Measurements from ENCODE around the gene BIRC3. TPM values are rescaled to one million over a fixed set of nuclear protein-coding genes. Genes with fewer than 3 reads are reported as not detected.

Gene BIRC3
- total RNA-seq = 10 to 100 TPM; 10.6 to 19.0 (median 14.0) TPM

DNA sequence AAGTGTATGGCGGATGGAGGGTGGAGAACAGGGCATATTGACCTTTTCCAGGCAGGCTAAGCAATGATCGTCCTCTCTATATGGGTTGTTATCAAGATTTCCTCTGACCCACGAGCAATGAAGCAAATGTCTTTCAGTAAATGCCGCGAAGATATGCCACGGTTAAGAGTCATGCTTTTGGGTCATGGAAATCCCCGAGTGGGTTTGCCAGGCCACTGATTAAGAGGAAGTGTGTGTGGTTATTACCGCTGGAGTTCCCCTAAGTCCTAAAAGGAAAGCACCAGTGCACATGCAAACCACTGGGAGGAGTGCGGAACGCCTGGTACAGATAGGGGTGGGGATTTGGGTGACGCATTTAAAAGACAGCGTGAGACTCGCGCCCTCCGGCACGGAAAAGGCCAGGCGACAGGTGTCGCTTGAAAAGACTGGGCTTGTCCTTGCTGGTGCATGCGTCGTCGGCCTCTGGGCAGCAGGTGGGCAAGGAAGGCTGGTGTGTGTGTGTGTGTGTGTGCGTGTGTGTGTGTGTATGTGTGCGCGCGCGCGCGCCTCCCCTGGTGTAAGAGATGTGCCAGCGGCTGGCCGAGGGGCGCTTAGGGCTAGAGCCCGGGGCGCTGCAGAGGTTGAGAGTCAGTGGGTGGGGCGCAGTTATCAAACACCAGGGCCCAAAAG lies at the start of gene BIRC3:
Gene BIRC3 (plus strand): TSS at position 386 of the 669 bp plus-strand sequence. CDS start 7,026 bp downstream, outside the sequence.
- peak within 1 kb of the TSS; percentile 45 to 91 (median 83) for H3K27ac ChIP-seq
- peak within 1 kb of the TSS; percentile 67 to 71 for H3K4me3 ChIP-seq
- peak; percentile 94 for ATAC-seq
- no peaks in the 10 kb centered on the region for H3K27me3 ChIP-seq
- H3K9me3 ChIP-seq = no peaks in the 10 kb centered on the region
- H3K4me1 ChIP-seq = peaks cover 0 to 84% (median 11%) of the 10 kb centered on the region in 3 donors
- 0% methylated on average over 13 to 20 of the region's 34 CpGs for WGBS, 2 donors (ENCODE audit: low coverage in 1 of 2)
- H3K36me3 ChIP-seq = no peaks in the 10 kb centered on the region
- TF ChIP-seq, protein P1, sequence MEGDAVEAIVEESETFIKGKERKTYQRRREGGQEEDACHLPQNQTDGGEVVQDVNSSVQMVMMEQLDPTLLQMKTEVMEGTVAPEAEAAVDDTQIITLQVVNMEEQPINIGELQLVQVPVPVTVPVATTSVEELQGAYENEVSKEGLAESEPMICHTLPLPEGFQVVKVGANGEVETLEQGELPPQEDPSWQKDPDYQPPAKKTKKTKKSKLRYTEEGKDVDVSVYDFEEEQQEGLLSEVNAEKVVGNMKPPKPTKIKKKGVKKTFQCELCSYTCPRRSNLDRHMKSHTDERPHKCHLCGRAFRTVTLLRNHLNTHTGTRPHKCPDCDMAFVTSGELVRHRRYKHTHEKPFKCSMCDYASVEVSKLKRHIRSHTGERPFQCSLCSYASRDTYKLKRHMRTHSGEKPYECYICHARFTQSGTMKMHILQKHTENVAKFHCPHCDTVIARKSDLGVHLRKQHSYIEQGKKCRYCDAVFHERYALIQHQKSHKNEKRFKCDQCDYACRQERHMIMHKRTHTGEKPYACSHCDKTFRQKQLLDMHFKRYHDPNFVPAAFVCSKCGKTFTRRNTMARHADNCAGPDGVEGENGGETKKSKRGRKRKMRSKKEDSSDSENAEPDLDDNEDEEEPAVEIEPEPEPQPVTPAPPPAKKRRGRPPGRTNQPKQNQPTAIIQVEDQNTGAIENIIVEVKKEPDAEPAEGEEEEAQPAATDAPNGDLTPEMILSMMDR (IDR thresholded peaks at IDR 0.05) = peak in 3 of 4 experiments; percentile 59 to 65 (median 62)
- TF ChIP-seq POLR2AphosphoS5 (IDR thresholded peaks at IDR 0.05) (peak; percentile 80), EP300 (IDR thresholded peaks at IDR 0.05) (no peak), POLR2A (IDR thresholded peaks at IDR 0.05) (peak in 1 of 2 donors; percentile 30)

DNA sequence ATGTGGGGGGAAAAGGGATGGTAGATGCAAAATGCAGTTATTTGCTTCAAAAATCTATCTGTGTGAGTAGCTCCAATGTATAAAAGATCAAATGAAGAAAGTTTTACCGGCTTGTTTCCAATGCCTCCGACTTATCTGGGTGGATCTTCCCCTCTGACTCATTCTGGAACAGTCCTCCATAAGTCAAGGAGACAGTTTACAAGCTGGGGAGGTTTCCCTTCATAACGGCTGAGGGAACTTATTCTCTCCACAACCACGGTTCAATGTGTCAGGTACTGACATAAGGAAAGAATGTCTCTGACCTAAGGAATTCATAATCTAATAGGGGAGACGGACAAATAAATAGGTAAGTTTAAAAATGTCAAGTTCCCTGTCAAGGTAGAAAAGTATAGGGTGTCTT lies 49.7 kb upstream of the BIRC3 start:
- peaks cover 0 to 14% (median 9%) of the 10 kb centered on the region in 3 donors for H3K4me1 ChIP-seq
- no peaks in the 10 kb centered on the region for H3K9me3 ChIP-seq
- H3K27ac ChIP-seq = peak overlapping the region in 2 of 4 donors; percentile 55
- 18 to 36% methylated on average over 4 of the region's 5 CpGs for WGBS, 2 donors (ENCODE audit: low coverage in 1 of 2)
- ATAC-seq = no peak
- no peak overlapping the region for H3K4me3 ChIP-seq
- no peaks in the 10 kb centered on the region for H3K27me3 ChIP-seq
- H3K36me3 ChIP-seq = no peaks in the 10 kb centered on the region
- TF ChIP-seq POLR2AphosphoS5 (IDR thresholded peaks at IDR 0.05) = no peak
- TF ChIP-seq POLR2A (IDR thresholded peaks at IDR 0.05) = no peak
- TF ChIP-seq EP300 (IDR thresholded peaks at IDR 0.05) = no peak
- TF ChIP-seq, protein P1 (IDR thresholded peaks at IDR 0.05) = no peak

DNA sequence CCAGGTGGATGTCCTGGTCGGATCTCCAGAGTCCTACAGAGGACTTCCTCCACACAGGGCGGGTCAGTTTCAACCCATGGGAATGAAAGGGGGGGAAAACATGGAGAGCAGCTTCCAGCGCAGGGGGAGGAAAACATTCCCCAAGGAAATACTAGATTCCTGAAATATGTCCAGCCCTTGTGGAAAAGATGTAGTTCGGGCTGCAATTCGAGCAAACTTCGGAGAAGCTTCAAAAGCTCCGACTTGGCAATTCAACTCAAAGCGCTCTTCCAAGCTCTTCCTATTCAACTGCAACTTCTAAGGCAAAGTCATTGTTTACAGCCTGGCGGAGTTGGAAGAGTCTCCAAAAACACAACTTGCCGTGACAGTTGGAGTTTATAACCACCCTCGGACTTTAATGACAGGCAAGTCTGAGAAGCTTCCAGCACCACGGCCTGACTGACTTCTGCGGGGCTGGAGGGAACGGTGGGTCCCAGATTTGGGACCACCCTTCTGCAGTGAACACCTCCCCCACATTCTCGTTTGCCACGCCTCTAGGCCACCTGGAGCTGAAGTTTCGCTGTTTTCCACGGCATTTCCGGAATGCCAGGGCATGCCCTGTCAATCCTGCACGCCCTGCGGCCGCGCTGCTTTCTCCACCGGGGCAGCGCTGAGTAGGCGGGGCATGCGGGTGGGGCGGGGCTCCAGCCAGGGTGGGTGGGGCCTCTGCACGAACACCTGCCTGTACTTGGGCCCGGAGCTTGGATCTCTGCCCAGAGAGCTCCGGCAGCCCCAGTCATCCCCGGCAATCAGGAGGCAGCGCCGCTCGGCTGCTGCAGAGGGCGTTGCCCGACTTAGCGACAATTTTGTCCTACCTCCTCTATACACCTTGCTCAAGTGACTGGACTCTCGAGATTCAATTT lies 49.0 kb upstream of the BIRC3 start:
- H3K9me3 ChIP-seq = no peaks in the 10 kb centered on the region
- peaks cover 0 to 14% (median 9%) of the 10 kb centered on the region in 3 donors for H3K4me1 ChIP-seq
- H3K4me3 ChIP-seq = peak overlapping the region; percentile 24 to 54
- TF ChIP-seq POLR2AphosphoS5 (IDR thresholded peaks at IDR 0.05) = peak; percentile 6
- TF ChIP-seq EP300 (IDR thresholded peaks at IDR 0.05) = no peak
- TF ChIP-seq POLR2A (IDR thresholded peaks at IDR 0.05) = no peak
- TF ChIP-seq, protein P1 (IDR thresholded peaks at IDR 0.05) = peak; percentile 16 to 78 (median 23)
- 31 to 51% methylated on average over 6 to 21 of the region's 39 CpGs for WGBS, 2 donors (ENCODE audit: low coverage in 1 of 2)
- no peaks in the 10 kb centered on the region for H3K36me3 ChIP-seq
- H3K27ac ChIP-seq = peak overlapping the region in 3 of 4 donors; percentile 48 to 55 (median 55)
- peak; percentile 87 for ATAC-seq
- no peaks in the 10 kb centered on the region for H3K27me3 ChIP-seq

DNA sequence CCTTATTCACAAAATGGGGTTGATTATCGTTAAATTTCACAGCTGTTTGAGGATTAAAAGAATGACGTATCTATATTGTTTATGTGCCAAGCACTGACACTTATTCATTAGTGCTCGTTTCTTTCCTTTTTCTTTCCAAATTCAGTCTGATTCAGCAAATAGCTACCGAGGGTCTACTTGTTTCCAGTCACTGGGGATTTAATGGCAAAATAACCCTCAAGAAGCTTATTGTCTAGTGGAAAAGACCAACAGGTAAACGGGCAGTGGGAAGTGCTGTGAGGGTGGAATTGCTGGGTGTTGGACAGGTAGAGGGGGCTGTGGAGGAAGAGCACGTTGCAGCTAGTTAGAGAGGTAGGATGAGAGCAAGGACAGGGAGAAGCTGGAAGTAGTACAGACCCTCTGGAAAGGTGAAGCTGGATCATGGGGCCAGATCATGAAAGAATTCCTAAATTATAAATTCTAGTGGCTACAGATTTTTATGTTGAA lies 48.3 kb upstream of the BIRC3 start:
- 20 to 26% methylated on average over 6 of the region's 6 CpGs for WGBS, 2 donors (ENCODE audit: low coverage in 1 of 2)
- no peaks in the 10 kb centered on the region for H3K36me3 ChIP-seq
- peaks cover 0 to 14% (median 9%) of the 10 kb centered on the region in 3 donors for H3K4me1 ChIP-seq
- H3K9me3 ChIP-seq = no peaks in the 10 kb centered on the region
- TF ChIP-seq POLR2AphosphoS5 (IDR thresholded peaks at IDR 0.05) (no peak), POLR2A (IDR thresholded peaks at IDR 0.05) (no peak), EP300 (IDR thresholded peaks at IDR 0.05) (no peak)
- TF ChIP-seq, protein P1 (IDR thresholded peaks at IDR 0.05) = no peak
- peak overlapping the region; percentile 24 to 54 for H3K4me3 ChIP-seq
- H3K27ac ChIP-seq = peak overlapping the region in 2 of 4 donors; percentile 48 to 55
- H3K27me3 ChIP-seq = no peaks in the 10 kb centered on the region
- ATAC-seq = no peak

Data from gastroesophageal sphincter (tissue), 4 donors.